NCI-H2171 (cell line): ENCODE results near the gene COPB2.
A peak's percentile ranks its signal among the peaks of the same experiment; 100 is the strongest.
"Not testable (repeated sequence)": the region's sequence is repeated elsewhere in the genome, so short reads cannot be mapped to it uniquely, and the experiment has no call there.

Experiments
- DNase-seq: peaks from one replicate; lab custom pipeline; 2025; lab: John Stamatoyannopoulos, UW

The COPB2 gene

GRCh38 chr3:139389552-139390368 lies at the start of gene COPB2:
COPB2 (minus strand) TSS chr3:139389647; CDS start chr3:139389550, 97 bp downstream.
- DNase-seq, result peak; percentile 95

- no peak for DNase-seq
These were observed 45.4 kb upstream of the COPB2 start for GRCh38 chr3:139434764-139435307.

- no peak for DNase-seq
These were observed 44.8 kb upstream of the COPB2 start for GRCh38 chr3:139434228-139434627.

GRCh38 chr3:139433089-139433488 lies 43.6 kb upstream of the COPB2 start:
- DNase-seq, result no peak

GRCh38 chr3:139430493-139430892 lies 41.0 kb upstream of the COPB2 start:
- no peak for DNase-seq

- peak; percentile 84 for DNase-seq
These were observed 38.0 kb upstream of the COPB2 start for GRCh38 chr3:139427283-139428060.

GRCh38 chr3:139425745-139426400 lies 36.4 kb upstream of the COPB2 start:
- DNase-seq, result no peak

GRCh38 chr3:139423232-139423631 lies 33.8 kb upstream of the COPB2 start:
- DNase-seq, result no peak

- no peak for DNase-seq
These were observed 32.0 kb upstream of the COPB2 start for GRCh38 chr3:139421460-139421859.

GRCh38 chr3:139421040-139421439 lies 31.6 kb upstream of the COPB2 start:
- no peak for DNase-seq

- DNase-seq, result no peak
These were observed 28.7 kb upstream of the COPB2 start for GRCh38 chr3:139418144-139418543.

GRCh38 chr3:139416275-139416674 lies 26.8 kb upstream of the COPB2 start:
- DNase-seq, result no peak

- DNase-seq, result no peak
These were observed 25.3 kb upstream of the COPB2 start for GRCh38 chr3:139414608-139415224.

- not testable (repeated sequence) for DNase-seq
These were observed 23.4 kb upstream of the COPB2 start for GRCh38 chr3:139412891-139413290.

GRCh38 chr3:139401155-139401554 lies 11.7 kb upstream of the COPB2 start:
- DNase-seq, result not testable (repeated sequence)

GRCh38 chr3:139396707-139397106 lies 7.3 kb upstream of the COPB2 start:
- no peak for DNase-seq

- DNase-seq, result no peak
These were observed 4.7 kb upstream of the COPB2 start for GRCh38 chr3:139394116-139394515.

GRCh38 chr3:139388821-139389551 lies 461 bp downstream of the COPB2 start:
- no peak for DNase-seq

GRCh38 chr3:139388077-139388476 lies 1.4 kb downstream of the COPB2 start:
- DNase-seq, result no peak

- DNase-seq, result not testable (repeated sequence)
These were observed 7.2 kb downstream of the COPB2 start for GRCh38 chr3:139382291-139382690.

GRCh38 chr3:139380575-139380974 lies 8.9 kb downstream of the COPB2 start:
- DNase-seq, result no peak
